Measurements from ENCODE around the gene FRRS1L. TPM values are rescaled to one million over a fixed set of nuclear protein-coding genes. Genes with fewer than 3 reads are reported as not detected.

The FRRS1L gene
- total RNA-seq, 1 experiment from 2014 or later = not detected

DNA sequence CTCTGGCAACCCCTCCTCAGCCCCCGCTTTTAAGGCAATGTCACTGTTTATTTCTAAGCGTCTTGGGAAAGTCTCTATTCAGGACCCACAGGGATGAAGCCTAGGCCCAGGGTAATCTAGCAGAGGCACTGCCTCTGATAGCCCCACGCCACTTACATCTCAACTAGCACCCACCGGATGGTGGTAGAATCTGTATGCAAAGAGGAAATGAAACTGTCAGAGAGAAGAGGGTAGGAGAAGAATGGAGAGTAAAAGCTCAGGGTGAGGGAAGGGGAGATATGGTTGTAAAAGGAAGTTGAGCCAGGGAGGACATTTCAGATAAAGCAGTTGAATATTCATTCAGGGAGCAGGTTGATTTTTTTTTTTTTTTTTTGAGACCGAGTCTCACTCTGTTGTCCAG, 3.0 kb downstream of the FRRS1L start:
- no peak for DNase-seq (ENCODE audit: low read depth in 1 of 2, low spot score in 2 of 2)
- no peaks in the 10 kb centered on the region for H3K36me3 ChIP-seq
- H3K27ac ChIP-seq = no peak overlapping the region
- no peaks in the 10 kb centered on the region for H3K4me1 ChIP-seq (replicated peaks)
- H3K27me3 ChIP-seq (replicated peaks) = peaks cover 21% of the 10 kb centered on the region
- no peak overlapping the region for H3K4me3 ChIP-seq
- no peaks in the 10 kb centered on the region for H3K9me3 ChIP-seq (replicated peaks)

DNA sequence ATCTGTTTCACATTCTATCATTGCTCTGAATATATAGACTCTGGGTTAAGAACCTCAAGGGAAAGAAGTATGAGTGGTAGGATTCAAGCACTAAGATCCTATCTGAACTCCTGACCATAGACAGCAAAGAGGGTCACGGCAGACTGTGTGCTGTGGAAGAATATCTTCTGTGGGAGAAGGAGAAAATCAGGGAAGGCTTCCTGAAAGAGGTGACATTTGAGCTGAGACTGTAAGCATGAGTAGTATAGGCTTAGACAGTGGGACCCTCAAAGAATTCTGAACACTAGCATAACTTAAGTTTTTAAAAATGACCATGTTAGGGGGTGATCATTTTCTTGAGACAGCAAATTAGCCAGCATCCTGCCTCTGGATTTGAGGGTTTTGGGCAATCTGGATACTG, 3.9 kb downstream of the FRRS1L start:
- Histone ChIP-seq H3K27me3 (replicated peaks) (peaks cover 18% of the 10 kb centered on the region), H3K9me3 (replicated peaks) (no peaks in the 10 kb centered on the region)
- DNase-seq (ENCODE audit: low read depth in 1 of 2, low spot score in 2 of 2) = no peak

DNA sequence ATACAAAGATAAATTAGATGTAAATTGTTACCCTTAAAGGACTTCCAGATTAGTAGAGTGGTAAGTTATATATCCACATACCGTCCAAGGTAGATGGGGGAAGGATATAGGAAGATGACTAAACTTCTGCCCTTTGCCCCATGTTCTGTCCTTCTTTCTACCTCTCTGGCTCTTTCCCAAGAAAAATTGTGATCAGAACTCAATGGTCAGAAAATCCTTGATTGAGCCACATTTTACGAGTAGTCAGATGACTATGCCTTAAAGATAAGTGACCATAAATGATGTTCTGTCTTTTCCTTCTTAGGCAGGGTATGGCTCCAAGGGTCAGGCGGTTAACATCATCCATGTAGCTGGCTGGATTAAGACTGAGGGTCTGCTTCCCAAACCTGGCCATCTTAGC, 4.4 kb downstream of the FRRS1L start:
- Histone ChIP-seq H3K36me3 (no peaks in the 10 kb centered on the region), H3K9me3 (replicated peaks) (no peaks in the 10 kb centered on the region), H3K4me3 (no peak overlapping the region), H3K27me3 (replicated peaks) (peaks cover 16% of the 10 kb centered on the region), H3K4me1 (replicated peaks) (no peaks in the 10 kb centered on the region), H3K27ac (no peak overlapping the region)
- no peak for DNase-seq (ENCODE audit: low read depth in 1 of 2, low spot score in 2 of 2)

More for the DNA sequence above, 3.9 kb downstream of the FRRS1L start:
- H3K4me3 ChIP-seq = no peak overlapping the region
- no peak overlapping the region for H3K27ac ChIP-seq
- H3K36me3 ChIP-seq = no peaks in the 10 kb centered on the region
- no peaks in the 10 kb centered on the region for H3K4me1 ChIP-seq (replicated peaks)

DNA sequence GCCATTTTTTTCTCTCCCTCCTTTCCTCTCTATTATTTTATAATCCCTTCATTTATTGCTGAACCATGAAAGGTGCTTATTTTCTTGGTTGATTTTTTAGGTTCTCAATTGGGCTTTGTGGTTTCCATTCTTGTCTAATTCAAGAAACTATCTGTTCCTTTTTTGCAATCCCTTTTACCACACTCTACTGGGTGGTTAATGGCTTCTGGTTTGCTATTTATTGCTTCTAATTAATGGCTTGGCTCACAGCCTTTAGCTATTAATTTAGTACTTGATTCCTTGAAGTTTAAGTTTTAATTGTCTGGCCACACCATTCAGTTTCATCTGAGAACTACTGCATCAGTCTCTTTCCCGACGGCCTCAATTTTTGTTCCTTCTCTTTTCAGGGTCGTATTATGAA, 5.6 kb downstream of the FRRS1L start:
- no peaks in the 10 kb centered on the region for H3K36me3 ChIP-seq
- no peak overlapping the region for H3K4me3 ChIP-seq
- DNase-seq (ENCODE audit: low read depth in 1 of 2, low spot score in 2 of 2) = no peak
- no peaks in the 10 kb centered on the region for H3K4me1 ChIP-seq (replicated peaks)
- H3K9me3 ChIP-seq (replicated peaks) = no peaks in the 10 kb centered on the region
- peaks cover 12% of the 10 kb centered on the region; the same call in 1 of the 2 replicates for H3K27me3 ChIP-seq (replicated peaks)
- no peak overlapping the region for H3K27ac ChIP-seq

DNA sequence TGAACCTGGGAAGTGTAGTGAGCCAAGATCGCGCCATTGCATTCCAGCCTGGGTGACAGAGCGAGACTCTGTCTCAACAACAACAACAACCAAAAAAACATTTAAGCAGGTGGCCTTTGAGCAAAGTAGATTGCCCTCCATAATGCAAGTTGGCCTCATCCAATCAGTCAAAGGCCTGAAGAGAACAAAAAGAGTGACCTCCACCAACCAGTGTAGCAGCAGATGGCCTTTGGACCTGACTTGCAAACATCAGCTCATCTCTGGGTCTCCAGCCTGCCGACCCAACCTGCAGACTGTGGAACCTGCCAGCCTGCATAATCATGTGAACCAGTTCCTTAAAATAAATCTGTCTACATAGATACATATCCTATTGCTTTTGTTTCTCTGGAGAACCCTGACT, 7.5 kb downstream of the FRRS1L start:
- no peaks in the 10 kb centered on the region for H3K36me3 ChIP-seq
- DNase-seq (ENCODE audit: low read depth in 1 of 2, low spot score in 2 of 2) = no peak
- peaks cover 4% of the 10 kb centered on the region; the same call in 1 of the 2 replicates for H3K27me3 ChIP-seq (replicated peaks)
- no peaks in the 10 kb centered on the region for H3K9me3 ChIP-seq (replicated peaks)
- H3K27ac ChIP-seq = no peak overlapping the region
- no peak overlapping the region for H3K4me3 ChIP-seq
- no peaks in the 10 kb centered on the region for H3K4me1 ChIP-seq (replicated peaks)

DNA sequence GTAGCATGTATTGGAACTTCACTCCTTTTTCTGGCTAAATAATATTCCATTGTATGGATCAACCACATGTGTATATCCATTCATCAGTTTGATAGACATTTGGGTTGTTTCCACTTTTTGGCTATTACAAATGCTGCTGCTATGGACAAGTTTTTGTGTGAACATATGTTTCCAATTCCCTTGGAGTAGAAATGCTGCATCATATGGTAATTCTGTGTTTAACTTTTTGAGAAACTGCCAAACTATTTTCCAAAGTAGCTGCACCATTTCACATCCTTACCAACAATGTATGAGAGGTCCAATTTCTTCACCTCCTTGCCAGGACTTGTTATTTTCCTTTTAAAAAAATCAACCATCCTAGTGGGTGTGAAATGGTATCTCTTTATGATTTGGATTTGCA, 8.4 kb downstream of the FRRS1L start:
- H3K27ac ChIP-seq = no peak overlapping the region
- no peak for DNase-seq (ENCODE audit: low read depth in 1 of 2, low spot score in 2 of 2)
- H3K4me3 ChIP-seq = no peak overlapping the region
- H3K4me1 ChIP-seq (replicated peaks) = no peaks in the 10 kb centered on the region
- H3K36me3 ChIP-seq = no peaks in the 10 kb centered on the region
- no peaks in the 10 kb centered on the region for H3K9me3 ChIP-seq (replicated peaks)
- peaks cover 4% of the 10 kb centered on the region; the same call in 1 of the 2 replicates for H3K27me3 ChIP-seq (replicated peaks)

DNA sequence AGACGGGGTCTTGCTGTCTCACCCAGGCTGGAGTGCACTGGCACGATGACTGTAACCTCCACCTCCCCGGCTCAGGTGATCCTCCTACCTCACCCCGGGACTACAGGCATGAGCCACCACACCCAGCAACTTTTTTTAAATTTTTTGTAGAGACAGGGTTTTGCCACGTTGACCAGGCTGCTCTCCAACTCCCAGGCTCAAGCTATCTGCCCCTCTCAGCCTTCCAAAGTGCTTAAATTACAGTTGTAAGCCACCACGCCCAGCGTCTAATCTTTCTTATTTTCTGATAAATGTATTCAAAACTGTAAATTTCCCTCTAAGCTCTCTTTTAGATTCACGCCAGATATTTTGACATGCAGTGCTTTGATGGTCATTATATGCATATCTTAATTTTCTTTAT, 10.3 kb downstream of the FRRS1L start:
- Histone ChIP-seq H3K27ac (no peak overlapping the region), H3K27me3 (replicated peaks) (peaks cover 4% of the 10 kb centered on the region; the same call in 1 of the 2 replicates), H3K4me3 (no peak overlapping the region), H3K4me1 (replicated peaks) (no peaks in the 10 kb centered on the region), H3K9me3 (replicated peaks) (no peaks in the 10 kb centered on the region), H3K36me3 (no peaks in the 10 kb centered on the region)
- DNase-seq (ENCODE audit: low read depth in 1 of 2, low spot score in 2 of 2) = no peak

DNA sequence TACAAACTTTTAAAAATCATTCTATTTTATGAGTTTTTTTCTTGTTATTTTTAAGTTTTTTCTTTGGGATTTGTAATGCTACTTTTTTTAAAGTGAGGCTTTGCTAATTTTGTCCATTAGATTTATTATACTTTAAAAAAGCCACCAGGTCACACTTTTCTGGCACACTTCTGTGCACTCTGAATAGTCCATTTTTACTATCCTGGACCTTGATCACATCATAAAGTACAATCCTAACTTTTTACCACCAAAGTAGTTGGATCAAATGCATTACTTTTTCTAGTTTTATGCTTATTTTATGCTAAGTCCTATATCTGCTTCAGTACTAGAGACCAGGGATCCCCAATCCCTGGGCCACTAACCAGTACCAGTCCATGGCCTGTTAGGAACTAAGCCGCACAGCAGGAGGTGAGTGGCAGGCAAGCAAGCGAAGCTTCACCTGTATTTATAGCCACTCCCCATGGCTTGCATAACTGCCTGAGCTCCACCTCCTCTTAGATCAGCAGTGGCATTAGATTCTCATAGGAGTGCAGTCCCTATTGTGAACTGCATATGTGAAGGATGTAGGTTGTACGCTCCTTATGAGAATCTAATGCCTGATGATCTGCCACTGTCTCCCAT, 16.0 kb downstream of the FRRS1L start:
- Histone ChIP-seq H3K9me3 (replicated peaks) (no peaks in the 10 kb centered on the region), H3K27me3 (replicated peaks) (no peaks in the 10 kb centered on the region), H3K27ac (no peak overlapping the region), H3K36me3 (no peaks in the 10 kb centered on the region), H3K4me1 (replicated peaks) (no peaks in the 10 kb centered on the region), H3K4me3 (no peak overlapping the region)
- no peak for DNase-seq (ENCODE audit: low read depth in 1 of 2, low spot score in 2 of 2)

DNA sequence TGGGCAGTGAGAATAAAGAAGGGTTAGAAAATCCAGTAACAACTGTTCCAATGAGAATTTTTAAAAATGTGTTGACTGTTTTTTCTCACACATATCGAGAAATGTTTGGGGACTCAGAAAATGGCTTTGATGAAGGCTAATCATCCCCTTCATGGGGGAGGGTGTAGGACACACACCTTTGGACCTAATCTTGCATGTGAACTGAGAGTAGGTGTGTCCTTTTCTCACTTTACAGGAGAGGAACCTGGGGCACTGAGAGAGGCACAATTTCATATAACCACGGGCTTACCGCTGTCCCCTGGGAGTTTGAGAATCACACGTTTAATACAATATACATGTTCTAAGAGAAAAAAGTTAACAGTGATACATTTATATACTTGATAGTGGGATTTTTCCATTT, 17.3 kb downstream of the FRRS1L start:
- H3K27ac ChIP-seq = no peak overlapping the region
- no peak overlapping the region for H3K4me3 ChIP-seq
- no peaks in the 10 kb centered on the region for H3K36me3 ChIP-seq
- no peaks in the 10 kb centered on the region for H3K27me3 ChIP-seq (replicated peaks)
- no peak for DNase-seq (ENCODE audit: low read depth in 1 of 2, low spot score in 2 of 2)
- H3K4me1 ChIP-seq (replicated peaks) = no peaks in the 10 kb centered on the region
- H3K9me3 ChIP-seq (replicated peaks) = no peaks in the 10 kb centered on the region

DNA sequence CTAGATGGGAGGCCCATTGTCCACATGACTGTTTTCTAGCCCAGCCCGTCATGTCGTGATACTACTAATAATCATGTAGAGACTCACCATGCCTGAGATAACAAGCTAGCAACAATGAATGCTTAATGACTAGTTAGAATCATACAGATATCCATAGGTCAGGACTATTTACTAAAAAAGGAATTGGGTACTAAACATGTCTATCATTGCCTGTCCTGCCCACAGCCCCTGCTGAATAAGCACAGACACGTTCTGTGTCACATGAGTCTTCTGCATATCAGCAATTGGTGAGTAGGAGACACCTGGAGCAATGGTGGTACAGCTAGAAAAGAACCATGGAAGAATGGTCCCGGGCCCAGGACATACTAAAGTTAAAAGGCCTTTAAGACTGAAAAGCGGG, 18.0 kb downstream of the FRRS1L start:
- no peak overlapping the region for H3K4me3 ChIP-seq
- H3K4me1 ChIP-seq (replicated peaks) = peaks cover 2% of the 10 kb centered on the region
- no peaks in the 10 kb centered on the region for H3K9me3 ChIP-seq (replicated peaks)
- DNase-seq (ENCODE audit: low read depth in 1 of 2, low spot score in 2 of 2) = no peak
- H3K27me3 ChIP-seq (replicated peaks) = no peaks in the 10 kb centered on the region
- H3K36me3 ChIP-seq = no peaks in the 10 kb centered on the region
- H3K27ac ChIP-seq = no peak overlapping the region

DNA sequence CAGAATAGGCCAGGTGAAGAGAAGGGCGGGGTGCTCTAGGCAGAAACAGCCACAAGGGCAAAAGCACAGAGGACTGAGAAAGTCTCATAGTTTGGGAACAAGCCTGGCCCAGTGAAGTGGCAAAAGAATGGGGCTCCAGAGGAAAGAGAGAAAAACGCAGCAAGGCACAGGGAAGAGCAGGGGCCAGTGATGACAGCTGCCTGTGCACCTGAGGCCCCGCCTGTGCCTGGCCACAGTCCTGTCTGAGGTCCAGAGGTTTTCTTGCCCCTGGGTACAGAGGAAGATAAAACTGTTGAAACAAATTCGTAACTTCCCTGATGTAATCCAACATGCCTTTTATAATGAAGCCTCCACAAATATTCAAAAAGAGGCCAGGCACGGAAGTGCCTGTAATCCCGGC, 22.0 kb downstream of the FRRS1L start:
- Histone ChIP-seq H3K4me1 (replicated peaks) (peaks cover 5% of the 10 kb centered on the region), H3K9me3 (replicated peaks) (no peaks in the 10 kb centered on the region), H3K27ac (no peak overlapping the region), H3K27me3 (replicated peaks) (no peaks in the 10 kb centered on the region), H3K36me3 (no peaks in the 10 kb centered on the region), H3K4me3 (no peak overlapping the region)
- no peak for DNase-seq (ENCODE audit: low read depth in 1 of 2, low spot score in 2 of 2)

DNA sequence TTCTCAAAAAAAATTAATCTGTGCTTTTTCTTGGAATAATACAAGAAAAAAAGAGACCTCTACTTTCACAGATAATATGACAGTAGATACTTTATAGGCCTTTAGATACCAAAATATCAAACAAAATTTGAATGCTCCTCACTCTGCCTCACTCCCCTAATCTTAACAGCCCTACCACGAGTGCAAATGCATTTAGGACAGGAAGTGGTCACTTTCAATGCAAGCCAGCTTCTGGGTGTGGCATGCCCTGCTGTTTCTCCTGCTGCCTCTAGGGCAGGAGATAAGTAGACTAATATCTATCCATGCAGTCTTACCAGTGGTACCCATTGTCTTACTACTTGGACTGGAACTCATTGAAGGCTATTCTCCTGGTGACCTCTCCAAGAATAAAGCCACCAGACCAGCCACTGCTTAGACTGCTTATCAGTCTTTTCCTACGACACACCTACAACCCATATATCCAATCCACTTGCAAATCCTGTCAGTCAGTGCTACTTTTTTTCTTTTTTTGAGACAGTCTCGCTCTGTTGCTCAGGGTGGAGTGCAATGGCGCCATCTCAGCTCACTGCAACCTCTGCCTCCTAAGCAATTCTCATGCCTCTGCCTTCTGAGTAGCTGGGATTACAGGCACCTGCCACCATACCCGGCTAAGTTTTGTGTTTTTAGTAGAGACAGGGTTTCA, 23.0 kb downstream of the FRRS1L start:
- H3K4me1 ChIP-seq (replicated peaks) = peaks cover 5% of the 10 kb centered on the region
- H3K27me3 ChIP-seq (replicated peaks) = no peaks in the 10 kb centered on the region
- H3K27ac ChIP-seq = no peak overlapping the region
- no peak overlapping the region for H3K4me3 ChIP-seq
- H3K9me3 ChIP-seq (replicated peaks) = no peaks in the 10 kb centered on the region
- peak; percentile 36 to 55 for DNase-seq (ENCODE audit: low read depth in 1 of 2, low spot score in 2 of 2)
- H3K36me3 ChIP-seq = no peaks in the 10 kb centered on the region

DNA sequence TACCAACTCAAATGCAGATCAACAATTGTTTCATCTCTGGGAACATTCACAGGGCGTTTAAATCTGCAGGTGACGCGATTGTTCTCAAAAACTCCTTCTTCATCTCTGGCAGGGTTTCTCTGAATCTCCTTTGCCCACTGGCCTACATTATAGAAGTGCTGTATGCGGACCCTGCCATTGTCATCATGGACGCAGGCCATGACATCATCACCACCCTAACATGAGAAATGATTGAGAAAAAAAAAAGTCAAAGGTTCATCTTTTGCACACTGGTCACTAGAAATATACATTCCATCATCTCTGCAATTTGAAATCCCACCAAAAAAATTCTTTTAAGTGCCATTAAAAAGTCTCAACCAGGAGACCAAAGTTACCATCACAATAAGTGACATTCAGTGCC, 25.7 kb downstream of the FRRS1L start:
- DNase-seq (ENCODE audit: low read depth in 1 of 2, low spot score in 2 of 2) = no peak
- no peaks in the 10 kb centered on the region for H3K9me3 ChIP-seq (replicated peaks)
- H3K4me3 ChIP-seq = no peak overlapping the region
- no peaks in the 10 kb centered on the region for H3K27me3 ChIP-seq (replicated peaks)
- peaks cover 5% of the 10 kb centered on the region for H3K4me1 ChIP-seq (replicated peaks)
- H3K27ac ChIP-seq = no peak overlapping the region
- H3K36me3 ChIP-seq = no peaks in the 10 kb centered on the region

DNA sequence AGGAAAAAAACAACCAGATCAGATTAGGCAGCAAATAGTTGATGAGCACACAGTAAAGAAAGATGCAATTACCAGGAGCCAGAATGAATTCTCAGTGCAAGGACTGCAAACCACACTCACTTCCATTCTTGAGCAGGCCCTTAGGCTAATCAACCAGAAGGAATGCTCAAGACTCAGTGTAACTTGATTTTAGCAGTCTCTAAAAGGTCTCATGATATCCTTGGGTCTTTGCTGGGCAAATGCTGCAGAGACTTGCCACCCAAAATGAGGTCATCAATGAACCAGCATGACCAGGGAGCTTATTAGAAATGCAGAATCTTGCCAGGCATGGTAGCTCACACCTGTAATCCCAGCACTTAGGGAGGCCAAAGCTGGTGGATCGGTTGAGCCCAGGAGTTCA, 27.2 kb downstream of the FRRS1L start:
- DNase-seq (ENCODE audit: low read depth in 1 of 2, low spot score in 2 of 2) = no peak

DNA sequence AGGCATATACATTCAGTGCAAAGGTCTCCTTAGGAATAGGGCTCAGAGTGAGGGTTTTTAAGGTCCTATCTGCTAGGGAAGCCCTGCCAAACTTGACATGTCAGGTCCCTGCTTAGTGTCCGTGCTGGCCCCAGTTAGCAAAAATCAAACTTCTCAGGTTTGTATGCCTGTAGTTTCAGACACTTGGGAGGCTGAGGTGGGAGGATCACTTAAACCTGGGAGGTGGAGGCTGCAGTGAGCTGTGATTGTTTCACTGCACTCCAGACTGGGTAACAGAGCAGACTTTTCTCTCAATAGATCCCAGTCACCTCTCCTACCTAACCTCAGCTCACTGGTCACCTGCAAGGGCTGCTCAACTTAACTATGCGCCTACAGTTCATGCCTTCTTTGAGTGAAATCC, 28.6 kb downstream of the FRRS1L start:
- H3K27ac ChIP-seq = no peak overlapping the region
- no peaks in the 10 kb centered on the region for H3K4me1 ChIP-seq (replicated peaks)
- H3K4me3 ChIP-seq = no peak overlapping the region
- no peak for DNase-seq (ENCODE audit: low read depth in 1 of 2, low spot score in 2 of 2)
- no peaks in the 10 kb centered on the region for H3K9me3 ChIP-seq (replicated peaks)
- no peaks in the 10 kb centered on the region for H3K27me3 ChIP-seq (replicated peaks)
- no peaks in the 10 kb centered on the region for H3K36me3 ChIP-seq

More for the DNA sequence above, 27.2 kb downstream of the FRRS1L start:
- no peaks in the 10 kb centered on the region for H3K36me3 ChIP-seq
- H3K27ac ChIP-seq = no peak overlapping the region
- H3K9me3 ChIP-seq (replicated peaks) = no peaks in the 10 kb centered on the region
- no peaks in the 10 kb centered on the region for H3K27me3 ChIP-seq (replicated peaks)
- H3K4me3 ChIP-seq = no peak overlapping the region
- peaks cover 5% of the 10 kb centered on the region for H3K4me1 ChIP-seq (replicated peaks)
